NCI-H510A treated with DMSO at 0.1 percent for 48 hours (cell line): Measurements from ENCODE around the gene DCHS1.

ENCODE experiments used
- DNase-seq: peaks from one replicate; lab custom pipeline; 2025; lab: John Stamatoyannopoulos, UW

DCHS1 gene

DNA sequence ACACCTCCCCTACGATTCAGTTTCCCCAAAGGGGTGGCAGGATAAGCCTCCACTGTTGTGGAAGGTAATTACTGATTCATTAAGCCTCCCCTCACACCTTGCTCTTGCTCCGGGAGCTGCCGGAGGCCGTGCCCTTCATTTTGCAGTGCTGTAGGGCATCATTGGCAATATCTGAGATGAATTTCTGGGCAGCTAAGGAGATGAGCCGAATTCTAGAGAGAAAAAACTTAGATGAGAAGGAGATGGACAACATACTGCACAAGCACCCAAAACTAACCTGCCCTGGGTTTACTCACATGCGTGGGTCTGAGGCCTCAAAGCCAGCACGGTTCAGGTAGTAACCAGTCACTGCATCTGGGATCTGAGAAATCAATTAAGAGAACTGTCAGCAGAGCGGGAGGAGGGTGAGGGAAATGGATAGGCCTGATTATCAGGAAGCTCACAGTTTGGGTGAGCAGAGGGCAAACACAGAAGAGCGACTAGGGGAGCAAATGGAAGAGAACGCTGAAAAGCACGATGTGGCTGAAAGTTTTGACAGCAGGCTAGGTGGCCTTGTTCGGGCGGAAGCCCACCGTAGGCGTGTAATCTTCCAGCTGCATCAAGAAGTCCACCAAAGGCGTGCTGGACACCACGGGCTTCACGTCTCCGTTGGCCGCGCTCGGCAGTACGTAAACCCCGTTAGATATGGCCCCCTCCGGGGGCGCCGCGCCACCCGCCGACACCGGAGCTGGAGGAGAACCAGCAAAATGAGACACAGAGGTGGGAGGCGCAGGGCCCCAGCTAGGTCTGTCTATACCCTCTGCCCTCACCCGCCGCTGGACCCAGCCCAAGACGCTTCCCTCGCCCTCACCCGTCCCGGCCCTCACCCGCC is 44.3 kb downstream of the DCHS1 start:
- no peak for DNase-seq

DNA sequence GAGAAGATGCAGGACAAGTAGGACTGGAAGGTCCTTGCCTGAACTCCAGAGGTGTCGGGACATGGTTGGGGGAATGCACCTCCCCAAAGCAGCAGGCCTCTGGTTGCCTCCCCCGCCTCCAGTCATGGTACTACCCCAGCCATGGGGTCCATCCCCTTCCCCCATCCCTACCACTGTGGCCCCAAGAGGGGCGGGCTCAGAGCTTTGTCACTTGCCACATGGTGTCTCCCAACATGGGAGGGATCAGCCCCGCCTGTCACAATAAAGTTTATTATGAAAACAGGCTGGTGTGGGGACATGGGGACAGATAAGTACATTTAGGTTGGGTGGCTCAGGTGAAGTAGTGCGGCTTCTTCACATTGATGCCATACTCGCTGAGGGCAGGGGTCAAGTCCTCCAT is 45.0 kb downstream of the DCHS1 start:
- DNase-seq: no peak

DNA sequence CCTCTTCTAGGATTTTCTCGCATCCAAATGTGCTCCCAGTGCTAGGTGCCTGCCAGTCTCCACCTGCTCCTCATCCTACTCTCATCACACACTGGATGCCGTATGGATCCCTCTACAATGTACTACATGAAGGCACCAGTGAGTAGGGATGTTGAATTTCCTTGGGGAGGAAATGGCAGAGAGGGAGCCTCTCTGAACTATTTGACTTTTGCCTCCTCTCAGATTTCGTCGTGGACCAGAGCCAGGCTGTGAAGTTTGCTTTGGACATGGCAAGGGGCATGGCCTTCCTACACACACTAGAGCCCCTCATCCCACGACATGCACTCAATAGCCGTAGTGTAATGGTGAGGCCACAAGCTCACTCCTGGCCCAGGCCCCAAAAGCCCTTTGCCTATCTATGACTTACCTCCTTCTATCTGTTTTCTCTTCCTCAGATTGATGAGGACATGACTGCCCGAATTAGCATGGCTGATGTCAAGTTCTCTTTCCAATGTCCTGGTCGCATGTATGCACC is 46.0 kb downstream of the DCHS1 start:
- no peak for DNase-seq

DNA sequence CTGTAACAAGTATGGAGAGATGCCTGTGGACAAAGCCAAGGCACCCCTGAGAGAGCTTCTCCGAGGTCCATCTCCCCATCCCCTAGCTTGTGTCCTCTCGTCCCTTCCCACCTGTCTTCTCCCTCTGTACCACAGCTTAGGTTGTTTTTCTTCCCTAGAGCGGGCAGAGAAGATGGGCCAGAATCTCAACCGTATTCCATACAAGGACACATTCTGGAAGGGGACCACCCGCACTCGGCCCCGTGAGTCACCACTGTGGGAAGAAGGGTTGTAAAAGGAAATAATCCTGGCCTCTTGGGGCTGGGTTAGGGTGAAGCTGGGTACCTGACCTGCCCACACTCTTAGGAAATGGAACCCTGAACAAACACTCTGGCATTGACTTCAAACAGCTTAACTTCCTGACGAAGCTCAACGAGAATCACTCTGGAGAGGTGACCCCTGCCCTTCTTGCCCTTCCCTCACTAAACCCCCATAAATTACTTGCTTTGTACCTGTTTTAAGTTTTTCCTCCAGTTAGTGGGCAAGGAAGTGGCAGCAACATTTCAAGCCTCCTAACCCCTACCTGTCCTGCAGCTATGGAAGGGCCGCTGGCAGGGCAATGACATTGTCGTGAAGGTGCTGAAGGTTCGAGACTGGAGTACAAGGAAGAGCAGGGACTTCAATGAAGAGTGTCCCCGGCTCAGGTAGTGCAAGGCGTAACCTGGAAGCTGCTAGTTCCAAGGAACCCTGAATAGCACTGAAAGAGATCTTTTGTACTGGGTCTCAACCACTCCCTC is 46.7 kb downstream of the DCHS1 start:
- no peak for DNase-seq

DNA sequence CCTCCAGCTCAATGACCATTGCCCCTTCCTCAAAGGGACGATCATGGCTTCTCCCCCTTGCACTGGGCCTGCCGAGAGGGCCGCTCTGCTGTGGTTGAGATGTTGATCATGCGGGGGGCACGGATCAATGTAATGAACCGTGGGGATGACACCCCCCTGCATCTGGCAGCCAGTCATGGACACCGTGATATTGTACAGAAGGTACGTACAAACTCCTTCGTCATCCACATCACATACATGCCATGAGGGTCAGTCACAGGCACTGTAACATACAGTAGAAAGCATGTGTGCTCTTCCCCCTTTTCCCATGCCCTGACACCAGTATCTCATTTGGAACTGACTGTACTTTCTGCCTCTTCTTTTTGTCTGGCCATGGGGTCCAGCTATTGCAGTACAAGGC is 47.6 kb downstream of the DCHS1 start:
- no peak for DNase-seq

DNA sequence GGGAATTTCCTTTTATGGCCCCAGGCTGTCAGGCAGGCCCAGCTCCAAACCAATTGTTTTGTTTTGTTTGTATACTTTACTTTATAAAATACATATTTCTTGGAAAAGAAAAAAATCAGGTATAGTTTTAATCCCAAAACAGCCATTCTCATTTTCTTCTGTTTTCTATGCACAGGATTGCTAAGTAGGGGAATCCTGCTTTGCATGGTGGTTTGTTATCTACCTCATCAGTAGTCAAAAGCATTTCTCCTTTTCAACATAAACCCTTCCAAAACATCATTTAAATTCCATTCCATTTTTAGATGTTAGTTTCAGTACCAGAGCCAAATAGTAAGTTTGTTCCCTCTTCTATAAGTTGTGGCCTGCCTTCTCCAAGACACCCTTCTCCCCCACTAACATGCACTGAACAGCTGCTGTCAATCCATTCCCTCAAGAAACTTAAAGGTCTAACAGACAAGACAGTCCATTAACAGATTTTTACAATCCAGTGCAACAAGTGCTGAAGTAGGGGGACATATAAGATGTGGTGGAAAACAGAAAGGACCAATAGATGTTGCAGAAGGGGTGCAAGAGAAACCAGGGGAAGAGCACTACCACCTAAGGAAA is 48.3 kb downstream of the DCHS1 start:
- no peak for DNase-seq

DNA sequence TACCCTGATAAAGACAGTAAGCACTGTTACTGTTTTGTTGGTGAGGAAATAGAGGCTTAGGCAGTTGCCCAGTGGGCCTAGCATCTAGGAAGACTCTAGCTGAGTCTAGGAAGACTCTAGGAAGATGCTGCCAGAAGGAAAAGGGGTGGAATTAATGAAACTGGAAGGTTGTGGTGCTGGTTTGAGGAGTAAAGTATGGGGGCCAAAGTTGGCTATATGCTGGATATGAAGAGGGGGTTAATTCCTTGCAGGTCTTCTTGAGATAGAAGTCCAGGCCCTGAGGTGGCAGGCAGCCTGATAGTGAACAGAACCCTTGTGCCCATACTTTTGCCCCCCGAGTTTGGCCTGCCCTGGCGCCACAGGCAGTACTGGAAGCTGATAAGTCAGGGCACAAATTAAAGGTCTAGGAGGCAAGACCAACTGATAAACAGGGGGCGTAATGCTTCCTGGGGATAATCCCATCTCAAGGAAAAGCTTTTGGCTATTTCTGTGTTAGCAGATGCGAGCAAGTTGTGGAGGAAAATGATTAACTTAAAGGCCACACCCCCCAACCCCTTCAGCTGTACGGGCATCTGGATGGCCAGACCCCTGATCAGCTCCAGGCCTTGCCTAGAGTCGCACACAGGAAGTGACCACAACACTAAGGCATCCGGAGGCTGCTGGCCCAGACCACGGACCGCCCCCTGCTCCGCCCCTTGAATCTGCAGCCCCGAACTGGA is 49.0 kb downstream of the DCHS1 start:
- DNase-seq: peak; percentile 32

DNA sequence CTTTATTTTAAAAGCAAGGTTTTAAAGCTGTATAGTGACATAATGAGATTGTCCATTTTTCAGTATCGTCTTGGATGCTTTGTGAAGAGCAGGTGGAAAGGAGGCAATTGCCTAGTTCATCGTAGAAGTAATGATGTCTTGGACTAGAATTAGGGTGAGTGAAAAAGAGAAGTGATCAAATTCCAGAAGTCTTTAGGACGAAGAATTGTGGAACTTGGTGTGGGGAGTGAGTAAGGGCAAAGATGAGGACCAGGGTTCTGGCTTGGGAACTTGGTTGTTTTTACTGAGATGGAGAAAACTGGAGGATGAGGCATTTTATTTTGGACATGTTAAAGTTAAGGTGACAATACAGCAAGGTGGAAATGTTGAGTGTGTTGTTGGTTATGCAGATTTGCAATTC is 50.8 kb downstream of the DCHS1 start:
- no peak for DNase-seq

DNA sequence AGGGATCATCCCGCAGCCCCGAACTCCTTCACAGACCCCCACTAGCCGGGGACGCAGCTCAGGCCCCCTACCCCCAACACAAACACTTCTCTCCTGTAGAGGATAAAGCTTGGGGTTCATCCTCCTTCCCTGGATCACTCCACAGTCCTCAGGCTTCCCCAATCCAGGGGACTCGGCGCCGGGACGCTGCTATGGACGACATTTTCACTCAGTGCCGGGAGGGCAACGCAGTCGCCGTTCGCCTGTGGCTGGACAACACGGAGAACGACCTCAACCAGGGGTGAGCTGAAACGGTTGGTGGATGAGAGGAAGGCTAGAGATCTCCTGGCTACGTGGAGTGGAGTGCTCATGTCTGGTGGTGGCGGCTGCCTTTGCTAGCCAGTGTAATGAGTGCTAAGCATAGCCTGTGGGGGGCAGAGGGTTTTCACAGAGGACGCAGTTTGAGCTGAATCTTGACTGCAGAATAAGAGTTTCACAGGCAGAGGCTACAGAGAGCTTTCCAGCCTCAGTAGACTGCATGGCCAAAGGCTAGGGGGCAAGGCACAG is 51.5 kb downstream of the DCHS1 start:
- DNase-seq: peak; percentile 15

DNA sequence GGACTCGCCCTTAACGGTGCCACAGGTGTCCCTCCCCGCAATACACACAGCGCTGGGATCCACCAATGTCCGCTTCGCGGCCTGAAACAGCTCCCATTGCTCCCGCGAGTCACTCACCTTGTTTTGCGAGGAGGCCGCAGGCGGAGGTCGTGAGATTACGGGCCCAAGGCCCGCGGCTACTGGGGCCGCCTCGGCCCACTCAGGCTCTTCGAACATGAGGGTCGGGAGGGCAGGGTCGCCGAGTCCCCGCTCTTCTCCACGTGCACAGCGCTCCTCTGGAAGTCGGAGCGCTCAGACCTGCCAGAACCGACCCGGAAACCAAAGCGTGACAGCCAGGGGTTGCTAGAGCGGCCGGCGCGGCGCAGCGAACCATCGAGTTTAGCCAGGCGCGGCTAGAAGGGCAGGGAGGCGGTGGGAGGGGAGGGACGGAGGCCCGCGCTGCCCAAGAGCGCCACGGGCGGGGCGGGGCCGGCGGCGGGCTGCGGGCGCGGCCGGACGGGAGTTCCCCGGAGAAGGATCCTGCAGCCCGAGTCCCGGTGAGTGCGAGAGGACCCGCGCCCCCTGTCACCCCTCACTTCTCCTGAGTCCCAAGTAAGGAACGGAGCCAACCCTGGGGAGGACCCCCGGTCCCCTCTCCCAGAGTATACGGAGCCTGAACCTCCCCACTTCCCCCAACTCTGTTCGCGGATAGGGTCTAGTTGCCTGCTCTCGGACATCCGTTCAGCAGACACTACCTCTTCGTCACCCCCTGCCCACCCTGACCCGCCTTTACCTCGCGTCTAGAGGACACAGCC is 52.1 kb downstream of the DCHS1 start, which contains the start of the genes ILK and RRP8:
Gene ILK (plus strand): TSS at position 488 of the 794 bp plus-strand sequence. CDS start 498 bp downstream, outside the sequence.
Gene RRP8 (minus strand): TSS at position 330 of the 794 bp plus-strand sequence. CDS start 114 bp downstream, at position 216.
- DNase-seq: peak; percentile 48

DNA sequence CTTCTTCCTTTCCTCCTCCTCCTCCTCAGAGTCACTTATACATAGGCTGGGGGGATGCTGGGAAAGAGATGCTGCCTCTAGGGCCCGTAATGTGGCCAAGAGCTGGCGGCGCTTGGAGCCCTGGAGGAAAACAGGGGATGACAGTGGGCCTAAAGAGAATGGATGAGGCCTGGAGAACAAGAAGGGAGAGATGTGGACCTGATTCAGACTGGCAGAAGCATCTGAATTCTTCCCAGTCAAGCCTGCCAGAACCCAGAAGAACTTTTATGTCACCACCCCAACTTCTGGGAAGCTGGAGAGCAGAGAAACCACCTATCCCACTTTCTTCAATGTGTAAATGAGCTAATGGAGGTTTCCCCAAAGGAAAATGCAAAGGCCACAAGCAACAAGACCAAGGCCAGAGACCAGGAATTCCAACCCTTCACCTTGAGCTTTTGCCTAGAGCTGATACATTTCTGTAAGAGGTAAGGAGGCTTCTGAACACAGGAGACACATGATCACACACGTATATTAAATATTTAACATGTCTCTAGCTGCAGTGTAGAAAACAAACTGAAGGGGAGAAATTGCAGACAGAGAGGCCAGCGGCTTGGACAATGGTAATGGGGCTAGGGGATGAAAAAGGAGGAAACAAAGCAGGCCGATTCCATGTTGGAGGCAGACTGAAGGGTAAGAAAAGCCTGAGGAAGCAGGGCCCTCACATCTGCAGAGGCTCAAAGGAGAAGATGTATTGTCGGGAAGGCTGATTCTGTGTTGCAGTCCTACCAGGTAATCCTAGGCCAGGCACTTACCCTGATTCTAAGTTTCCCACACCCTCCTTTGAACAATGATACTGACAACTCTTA is 53.3 kb downstream of the DCHS1 start:
- DNase-seq: no peak

DNA sequence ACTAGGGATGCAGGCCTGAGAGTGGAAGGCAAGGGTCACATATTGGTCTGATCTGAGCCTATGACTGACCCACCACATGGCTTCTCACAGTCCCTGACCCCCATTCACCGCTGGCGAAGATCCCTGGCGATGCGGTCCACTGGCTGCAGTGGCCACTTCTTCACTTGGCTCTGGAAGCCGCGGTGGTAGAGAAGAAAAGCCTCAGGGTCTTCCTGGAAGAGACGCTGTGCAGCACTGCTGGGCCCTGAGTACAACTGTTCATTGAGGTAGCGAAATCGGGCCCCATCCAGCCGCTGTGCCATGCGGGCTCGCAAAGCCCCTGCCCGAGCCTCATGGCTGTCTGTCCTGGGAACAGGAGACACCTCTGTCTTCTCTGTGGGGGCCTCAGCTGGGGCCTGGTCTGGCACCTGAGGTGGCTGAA is 54.6 kb downstream of the DCHS1 start:
- no peak for DNase-seq

DNA sequence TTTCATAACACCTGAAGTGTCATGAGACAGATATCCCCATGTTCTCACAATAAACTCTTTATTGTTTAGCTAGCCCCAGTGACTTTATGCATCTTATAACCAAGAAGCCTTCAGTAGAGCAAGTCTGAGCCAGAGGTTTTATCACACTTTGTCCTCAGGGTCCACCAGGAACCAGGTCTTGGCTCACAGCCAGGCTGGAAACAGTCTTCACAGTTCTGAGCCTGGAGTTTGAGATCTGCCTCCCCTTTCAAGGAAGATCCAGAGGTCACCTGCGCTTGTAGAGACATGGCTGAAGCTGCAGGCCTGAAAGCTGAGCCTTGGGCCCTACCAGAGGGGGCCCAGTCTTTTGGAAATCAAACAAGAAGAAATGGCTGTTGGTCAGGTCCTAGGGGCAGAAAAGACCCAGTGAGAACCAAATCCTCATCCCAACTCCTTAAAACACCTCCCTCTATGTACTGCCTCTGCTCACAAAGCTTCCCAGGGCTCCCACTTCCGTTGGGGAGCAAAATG is 55.7 kb downstream of the DCHS1 start:
- no peak for DNase-seq

DNA sequence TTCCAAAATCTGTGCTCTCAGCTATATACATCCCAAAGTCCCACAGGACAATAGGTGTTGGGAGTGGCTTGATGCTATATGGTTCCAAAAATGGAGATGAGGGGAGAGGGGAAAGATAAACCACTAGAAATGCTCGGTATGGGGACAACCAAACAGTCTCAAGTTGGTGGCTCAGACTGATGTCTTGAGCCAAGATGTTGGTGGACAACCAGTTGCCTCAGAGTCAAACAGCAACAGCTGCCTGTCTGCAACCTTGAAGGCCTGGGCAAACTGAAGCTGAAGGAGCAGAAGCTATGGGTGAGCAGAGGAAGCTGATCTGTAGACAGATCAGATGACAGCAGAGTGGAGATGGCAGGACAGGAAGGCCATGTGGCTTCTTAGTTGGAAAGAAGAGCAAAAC is 56.2 kb downstream of the DCHS1 start:
- no peak for DNase-seq

DNA sequence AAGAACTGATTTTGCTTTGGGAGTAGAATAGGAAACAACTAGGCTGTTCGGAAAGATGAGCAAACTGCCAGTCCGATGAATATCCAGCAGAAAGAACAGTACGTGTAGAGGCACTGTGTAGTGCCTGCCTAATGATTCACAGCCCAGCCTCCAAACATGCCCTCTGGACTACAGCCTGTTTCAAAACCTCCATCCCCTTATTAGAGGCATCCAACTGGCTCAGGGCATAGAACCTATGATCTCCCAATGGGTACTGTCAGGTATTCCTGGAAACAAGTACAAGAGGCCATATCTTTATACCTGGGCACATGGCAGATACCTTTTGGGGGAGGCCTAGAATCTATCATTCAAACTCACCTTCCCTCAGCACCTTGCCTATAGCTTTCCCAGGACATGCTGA is 57.1 kb downstream of the DCHS1 start:
- DNase-seq: no peak

DNA sequence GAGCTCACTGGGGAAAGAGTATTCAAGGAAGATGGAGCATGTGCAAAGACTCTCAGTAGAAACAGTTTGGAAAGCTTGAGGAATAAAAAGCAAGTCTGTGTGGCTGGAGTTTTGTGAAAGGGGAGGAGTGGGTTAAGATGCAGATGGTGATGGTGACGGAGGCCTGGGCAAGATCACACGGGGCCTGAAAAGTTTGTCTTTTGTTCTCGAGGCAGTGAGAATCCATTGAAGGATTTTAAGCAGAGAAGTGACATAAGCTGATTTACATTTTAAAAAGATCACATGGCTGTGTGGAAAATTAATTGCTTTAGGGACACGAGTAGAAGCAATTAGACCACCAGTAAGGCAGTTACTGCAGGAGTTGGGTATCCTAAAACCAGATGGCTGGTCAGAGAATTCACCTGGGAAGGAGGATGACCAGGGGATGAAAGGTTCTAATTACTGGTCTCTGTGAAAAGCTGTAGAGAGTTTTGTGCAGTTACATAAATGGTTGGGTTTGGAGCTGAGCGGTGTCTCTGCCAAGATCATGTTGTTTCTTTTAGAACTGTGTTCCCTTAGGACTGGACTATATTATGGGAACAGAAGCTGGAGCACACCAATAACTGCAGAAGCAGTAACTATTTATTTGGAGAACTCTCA is 59.3 kb downstream of the DCHS1 start:
- DNase-seq: no peak

DNA sequence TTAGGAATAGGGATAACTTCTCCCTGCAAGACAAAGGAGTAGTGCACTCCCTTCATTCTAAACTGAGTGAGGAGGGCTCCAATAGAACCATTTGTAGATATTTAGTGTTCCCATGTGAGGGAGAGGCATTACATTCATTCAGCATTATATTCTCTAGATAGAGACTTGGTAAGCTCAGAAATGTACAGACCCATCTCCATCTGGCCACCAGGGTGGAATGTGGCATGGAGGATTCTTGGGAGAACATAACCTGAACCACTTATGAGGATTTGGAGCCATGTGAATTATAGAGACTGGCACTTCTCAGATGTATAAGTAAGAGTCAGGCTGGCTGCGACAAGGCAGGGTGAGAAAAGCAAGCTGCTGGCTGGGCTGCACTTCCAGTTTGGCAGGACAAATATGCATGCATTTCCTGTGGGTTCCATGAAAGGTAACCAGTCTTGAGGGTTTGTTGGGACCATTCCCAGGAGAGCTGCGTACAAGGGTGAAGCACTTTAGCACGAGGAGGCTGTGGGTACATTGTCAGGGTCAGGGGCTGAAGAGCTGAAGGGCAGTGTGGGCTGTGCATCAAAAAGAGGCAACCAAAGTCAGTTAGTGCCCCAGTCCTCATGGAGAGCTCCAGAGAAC is 61.4 kb downstream of the DCHS1 start:
- DNase-seq: no peak

DNA sequence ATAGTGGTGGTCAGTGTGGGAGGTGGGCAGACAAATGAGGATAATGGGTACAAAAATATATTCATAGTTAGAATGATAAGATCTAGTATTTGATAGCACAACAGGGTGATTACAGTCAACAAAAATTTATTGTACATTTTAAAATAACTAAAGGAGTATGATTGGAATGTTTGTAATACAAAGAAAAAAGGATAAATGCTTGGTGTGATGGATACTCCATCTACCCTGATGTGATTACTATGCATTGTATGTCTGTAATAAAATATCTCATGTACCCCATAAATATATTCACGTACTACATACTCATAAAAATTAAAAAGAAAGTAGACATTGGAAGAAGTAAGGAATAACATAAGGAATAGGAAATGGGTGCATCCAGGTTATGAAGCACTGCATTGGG is 67.6 kb downstream of the DCHS1 start:
- DNase-seq: no peak
